ENCODE measurements around the gene CSN2.
"Not testable (repeated sequence)": the region's sequence is repeated elsewhere in the genome, so short reads cannot be mapped to it uniquely, and the experiment has no call there.

The CSN2 gene, protein sequence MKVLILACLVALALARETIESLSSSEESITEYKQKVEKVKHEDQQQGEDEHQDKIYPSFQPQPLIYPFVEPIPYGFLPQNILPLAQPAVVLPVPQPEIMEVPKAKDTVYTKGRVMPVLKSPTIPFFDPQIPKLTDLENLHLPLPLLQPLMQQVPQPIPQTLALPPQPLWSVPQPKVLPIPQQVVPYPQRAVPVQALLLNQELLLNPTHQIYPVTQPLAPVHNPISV

DNA sequence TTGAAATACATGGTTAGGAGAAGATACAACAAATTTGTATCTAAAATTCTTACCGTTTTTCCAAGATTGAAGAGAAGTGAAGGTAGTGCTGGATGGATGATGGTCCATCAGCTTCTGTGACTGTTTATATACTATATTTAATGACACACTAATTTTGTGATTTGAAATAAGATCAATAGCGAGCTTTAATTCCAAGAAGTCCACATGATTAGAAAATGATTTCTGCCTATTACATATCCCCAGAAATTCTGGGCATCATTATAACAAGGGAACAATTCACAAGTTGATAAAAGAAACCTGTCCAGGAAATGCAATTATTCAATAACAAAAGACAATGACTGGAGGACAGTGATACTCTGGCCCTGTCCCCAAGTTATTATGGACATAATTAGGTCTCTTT, at the start of gene CSN2:
Gene CSN2, minus strand, starts transcription at position 101 of the 400 bp plus-strand sequence. CDS start 4,733 bp downstream, outside the sequence.
- no peak for DNase-seq (ENCODE audit: low read depth)

DNA sequence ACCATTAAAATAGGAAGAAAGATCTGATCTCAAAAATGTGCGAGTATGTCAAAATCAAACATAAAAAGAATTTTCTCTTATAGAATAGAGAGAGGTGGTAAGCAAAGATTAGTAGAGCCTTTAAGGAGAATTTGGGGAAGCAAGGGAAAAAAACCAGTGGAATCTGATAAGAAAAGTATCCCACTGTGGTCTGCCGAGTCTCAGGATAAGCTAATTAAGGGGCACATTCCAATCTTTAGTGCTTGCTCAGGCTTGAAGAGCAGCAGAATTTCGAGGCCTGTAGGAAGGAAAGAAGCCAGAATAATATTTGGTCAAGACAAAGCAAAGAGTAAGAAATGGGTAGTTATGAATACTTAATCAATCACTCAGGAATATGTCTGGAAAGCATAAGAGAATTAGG, 43.2 kb upstream of the CSN2 start:
- no peak for DNase-seq (ENCODE audit: low read depth)

DNA sequence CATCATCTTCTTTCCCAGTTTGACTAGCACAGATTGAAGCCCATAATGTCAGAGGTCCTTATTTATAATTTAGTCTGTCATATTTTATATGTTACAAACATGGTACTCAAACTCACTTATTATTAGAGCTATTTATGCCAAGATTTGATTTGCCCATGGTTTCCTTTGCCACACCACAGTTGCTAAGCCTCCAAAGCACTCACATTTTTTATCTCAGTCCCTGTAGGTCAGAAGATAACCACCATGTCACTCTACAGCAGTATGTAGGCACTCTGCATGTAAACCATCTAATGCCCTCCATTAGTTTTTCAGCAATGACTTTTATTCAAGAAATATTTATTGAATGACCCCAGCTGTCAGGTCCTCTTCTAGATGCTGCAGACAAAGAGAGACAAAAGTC, 37.0 kb upstream of the CSN2 start:
- DNase-seq (ENCODE audit: low read depth) = no peak

DNA sequence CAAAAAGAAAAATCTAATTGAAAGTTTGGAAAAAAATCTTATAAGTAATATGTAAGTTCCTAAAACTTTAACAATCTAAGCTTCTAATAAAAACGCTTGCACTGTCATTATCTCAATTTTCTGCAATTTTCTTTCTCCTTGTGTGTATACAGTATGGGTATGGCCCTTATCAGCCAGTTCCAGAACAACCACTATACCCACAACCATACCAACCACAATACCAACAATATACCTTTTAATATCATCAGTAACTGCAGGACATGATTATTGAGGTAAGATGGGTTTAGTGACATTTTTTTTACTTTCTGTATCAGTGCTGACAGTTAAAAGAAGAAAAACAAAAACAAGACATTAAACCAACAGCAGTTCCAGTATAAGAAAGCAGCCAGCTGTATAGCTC, 35.2 kb upstream of the CSN2 start:
- no peak for DNase-seq (ENCODE audit: low read depth)

DNA sequence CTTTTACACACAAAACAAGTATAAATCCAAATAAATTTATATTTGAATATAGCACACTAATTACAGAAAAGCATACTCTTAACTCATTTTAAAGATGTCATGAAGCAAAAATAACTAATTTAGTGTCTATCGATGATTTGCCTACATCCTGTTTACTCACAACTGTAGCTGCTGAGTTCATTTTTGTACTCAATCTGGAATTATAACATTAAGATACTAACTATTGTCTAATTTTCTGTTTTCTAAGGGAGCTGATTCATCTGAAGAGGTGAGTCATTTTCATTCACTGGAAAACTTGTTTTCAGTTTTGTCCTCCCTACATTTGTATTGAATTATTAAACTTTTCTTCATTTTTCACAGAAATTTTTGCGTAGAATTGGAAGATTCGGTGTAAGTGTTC, 33.9 kb upstream of the CSN2 start:
- DNase-seq (ENCODE audit: low read depth) = no peak

DNA sequence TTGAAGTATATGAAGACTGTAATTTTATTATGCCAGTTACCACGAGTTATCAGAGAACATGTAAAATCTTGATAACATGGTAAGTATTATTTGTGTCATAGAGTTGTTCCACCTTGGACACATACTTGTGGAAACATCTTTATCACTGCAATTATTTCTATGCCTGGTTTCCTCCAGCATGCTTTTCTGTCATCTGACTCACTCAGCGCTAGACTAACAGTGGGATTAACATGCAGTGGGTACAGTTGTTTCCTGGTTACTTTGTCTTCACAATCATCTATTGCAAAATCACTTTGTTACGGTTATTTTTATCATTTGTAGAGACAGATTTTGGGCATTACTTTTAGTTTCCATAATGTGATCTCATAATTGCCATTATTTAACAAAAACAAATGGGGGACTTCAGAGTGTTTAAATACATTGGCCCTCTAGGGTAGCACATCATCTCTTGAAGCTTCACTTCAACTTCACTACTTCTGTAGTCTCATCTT, 30.0 kb upstream of the CSN2 start, which contains the start of gene STATH:
Gene STATH, plus strand, starts transcription at position 441 of the 491 bp plus-strand sequence. CDS start 2,472 bp downstream, outside the sequence.
- DNase-seq (ENCODE audit: low read depth) = no peak

DNA sequence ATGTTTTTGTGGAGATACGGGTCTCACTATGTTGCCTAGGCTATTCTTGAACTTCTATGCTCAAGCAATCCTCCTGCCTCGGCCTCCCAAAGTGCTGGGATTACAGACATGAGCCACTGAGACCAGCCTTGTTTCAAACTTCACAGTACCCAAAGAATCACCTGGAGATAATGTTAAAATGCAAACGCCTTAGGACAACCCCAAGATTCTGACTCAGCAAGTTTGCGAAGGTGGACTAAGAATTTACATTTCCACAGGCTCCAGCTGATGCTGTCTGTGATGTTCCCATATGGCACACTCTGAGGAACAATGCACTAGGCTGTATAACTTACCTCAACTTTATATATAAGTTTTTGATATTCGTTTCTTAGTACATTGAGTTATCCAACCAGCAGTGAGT, 29.3 kb upstream of the CSN2 start:
- DNase-seq (ENCODE audit: low read depth) = no peak

DNA sequence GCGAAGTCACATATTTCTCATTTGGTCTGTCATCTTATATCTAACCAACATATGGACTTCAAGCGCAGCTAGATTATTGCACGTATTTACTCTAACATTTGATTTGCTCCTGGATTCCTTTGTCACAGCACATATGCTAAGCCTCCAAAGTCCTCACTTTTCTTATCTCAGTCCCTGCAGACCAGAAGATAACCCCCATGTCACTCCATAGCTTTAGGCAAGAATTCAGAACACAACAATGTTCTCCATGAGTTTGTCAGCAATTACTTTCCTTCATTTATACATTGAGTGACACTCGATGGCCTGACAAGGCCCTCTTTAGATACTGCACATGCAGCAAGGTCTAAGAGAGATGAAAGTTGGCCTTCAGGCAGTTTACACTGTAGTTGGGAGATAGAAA, 25.5 kb upstream of the CSN2 start:
- no peak for DNase-seq (ENCODE audit: low read depth)

DNA sequence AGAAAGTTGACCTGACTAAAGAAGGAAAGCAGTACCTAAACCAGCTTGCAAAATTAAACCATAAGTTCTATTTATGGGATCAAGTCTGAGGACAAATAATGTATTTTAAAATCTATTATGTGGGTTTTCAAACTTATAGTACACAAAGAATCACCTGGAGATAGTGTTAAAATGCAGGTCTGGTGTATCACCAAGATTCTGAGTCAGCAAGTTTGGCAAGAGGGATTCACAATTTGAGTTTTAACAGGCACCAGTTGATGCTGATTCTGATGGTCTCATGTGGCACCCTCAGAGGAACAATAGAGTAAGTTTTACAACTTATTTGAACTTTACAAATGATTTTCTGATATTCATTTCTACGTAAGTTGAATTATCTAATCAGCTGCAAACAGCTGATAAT, 21.1 kb upstream of the CSN2 start:
- DNase-seq (ENCODE audit: low read depth) = no peak

DNA sequence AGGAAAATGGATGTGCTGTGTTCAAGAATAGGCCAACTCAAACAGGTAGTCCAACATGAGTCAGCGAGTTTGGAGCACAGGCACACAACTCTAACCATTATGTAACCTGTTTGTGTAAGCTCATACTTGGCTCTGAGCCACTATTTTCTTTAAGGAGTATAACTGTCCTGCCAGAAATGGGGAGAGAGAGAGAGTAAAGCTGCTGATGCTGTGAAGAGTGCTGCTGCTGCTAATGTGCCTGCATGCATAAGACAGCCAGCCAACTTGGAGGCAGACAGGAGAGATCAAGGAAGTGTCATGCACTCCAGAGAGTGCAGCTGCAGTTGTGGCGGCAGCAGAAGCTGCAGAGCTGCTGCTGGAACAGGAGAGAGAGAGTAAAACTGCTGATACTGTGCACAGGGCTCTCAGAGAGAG, 18.5 kb upstream of the CSN2 start:
- DNase-seq (ENCODE audit: low read depth) = no peak

DNA sequence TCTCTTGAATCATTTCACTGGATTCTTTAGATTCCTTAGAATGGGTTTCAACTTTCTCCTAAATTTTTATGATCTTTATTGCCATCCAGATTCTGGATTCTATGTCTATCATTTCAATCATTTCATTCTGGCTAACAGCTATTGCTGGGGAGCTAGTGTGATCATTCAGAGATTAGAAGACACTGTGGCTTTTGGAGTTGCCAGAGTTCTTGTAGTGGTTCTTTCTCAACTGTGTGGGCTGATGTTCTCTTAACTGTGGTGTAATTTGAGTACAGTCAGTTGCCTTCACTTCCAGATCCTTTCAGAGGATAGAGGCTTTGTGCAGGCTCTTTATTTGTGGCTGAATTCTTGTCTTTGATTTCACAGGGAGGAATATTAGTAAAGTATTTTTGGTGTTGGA, 12.1 kb upstream of the CSN2 start:
- DNase-seq (ENCODE audit: low read depth) = no peak

DNA sequence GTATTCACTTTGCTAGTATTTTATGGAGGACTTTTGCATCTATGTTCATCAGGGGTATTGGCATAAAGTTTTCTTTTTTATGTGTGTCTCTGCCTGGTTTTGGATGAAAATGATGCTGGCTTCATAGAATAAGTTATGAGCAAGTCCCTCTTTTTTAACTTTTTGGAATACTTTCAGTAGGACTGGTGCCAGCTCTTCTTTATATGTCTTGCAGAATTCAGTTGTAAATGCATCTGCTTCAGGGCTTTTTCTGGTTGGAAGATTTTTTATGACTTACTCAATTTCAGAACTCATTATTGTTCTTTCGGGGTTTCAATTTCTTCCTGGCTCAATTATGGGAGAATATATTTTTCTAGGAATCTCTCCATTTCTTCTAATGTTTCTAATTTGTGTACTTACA, 9.1 kb upstream of the CSN2 start:
- no peak for DNase-seq (ENCODE audit: low read depth)

DNA sequence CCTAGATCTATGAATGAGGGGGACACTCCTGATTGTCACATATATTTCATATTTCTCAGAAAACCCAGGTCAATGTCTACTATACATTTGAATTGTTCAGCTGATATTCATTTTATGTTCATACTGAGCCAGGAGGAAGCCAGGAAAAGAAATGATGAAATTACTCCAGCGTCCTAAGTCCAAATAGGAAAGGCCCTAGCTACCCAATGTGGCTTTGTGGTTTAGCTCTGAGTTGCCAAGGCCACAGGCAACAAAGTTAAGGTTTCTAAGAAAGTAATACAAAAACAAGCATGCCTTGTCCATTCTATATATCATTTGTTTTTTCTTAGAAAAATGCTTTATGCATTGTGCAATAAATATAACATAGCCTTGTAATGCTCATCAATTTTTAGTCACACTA, 4.5 kb upstream of the CSN2 start:
- no peak for DNase-seq (ENCODE audit: low read depth)

DNA sequence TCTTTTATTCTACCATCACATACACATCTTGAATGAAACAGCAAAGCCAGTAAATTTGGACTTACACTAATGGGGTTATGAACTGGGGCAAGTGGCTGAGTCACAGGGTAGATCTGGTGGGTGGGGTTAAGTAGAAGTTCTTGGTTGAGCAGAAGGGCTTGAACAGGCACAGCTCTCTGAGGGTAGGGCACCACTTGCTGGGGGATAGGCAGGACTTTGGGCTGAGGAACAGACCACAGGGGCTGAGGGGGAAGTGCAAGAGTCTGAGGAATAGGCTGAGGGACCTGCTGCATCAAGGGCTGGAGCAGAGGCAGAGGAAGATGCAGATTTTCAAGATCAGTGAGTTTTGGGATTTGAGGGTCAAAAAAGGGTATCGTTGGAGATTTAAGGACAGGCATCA, 8.3 kb downstream of the CSN2 start:
- DNase-seq (ENCODE audit: low read depth) = no peak

DNA sequence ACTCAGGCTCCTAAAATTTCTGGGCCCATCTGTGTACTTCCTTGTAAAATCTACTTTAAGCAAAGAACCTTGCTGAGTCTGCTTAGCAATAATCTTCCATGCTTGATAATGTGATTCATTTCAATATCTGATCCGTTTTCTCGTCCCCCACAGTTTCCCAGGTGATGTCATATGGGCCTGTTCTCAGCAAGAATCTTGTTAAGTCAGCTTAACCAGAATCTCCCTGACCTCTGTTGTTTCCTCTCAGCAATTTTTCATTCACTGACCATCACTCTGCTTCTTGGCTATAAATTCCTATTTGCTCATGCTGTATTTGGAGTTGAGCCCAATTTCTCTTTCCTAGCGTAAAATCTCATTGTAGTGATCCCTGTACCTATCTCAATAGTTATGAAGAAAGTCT, 13.9 kb downstream of the CSN2 start:
- DNase-seq (ENCODE audit: low read depth) = no peak

DNA sequence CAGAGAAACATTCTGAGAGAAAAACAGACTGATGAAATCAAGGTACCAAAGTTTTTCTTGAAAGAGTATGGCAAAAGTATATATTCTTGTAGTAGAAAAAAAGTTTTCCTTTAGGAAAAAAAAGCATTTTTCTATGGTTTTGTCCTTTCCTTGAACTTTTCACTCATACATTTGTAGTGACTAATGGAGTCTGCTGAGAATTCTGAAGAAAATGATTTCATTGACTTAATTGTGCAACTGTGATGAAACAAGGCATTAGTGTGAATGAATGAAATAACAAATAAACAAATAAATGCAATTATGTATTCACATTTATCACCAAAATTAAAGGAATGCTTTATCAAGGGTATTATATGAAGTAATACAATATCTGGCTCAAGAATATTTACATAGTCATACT, 29.0 kb downstream of the CSN2 start:
- no peak for DNase-seq (ENCODE audit: low read depth)

DNA sequence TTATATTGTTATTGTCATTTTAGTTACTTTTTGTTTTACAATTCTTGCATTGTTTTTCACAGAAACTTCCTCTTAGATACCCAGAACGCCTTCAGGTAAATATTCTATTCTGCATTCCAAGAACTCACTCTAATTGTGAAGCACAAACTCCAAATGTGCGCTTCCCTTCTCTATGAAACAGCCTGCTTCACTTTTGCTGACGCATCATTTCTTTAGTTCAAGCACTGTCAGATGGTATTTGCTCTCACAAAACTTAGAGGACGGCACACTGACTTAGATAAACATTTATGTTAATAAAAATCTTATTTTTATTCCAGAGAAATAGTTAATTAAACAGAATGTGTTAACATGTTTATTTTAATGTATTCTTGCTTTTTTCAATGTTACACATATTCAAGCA, 31.4 kb downstream of the CSN2 start:
- no peak for DNase-seq (ENCODE audit: low read depth)

DNA sequence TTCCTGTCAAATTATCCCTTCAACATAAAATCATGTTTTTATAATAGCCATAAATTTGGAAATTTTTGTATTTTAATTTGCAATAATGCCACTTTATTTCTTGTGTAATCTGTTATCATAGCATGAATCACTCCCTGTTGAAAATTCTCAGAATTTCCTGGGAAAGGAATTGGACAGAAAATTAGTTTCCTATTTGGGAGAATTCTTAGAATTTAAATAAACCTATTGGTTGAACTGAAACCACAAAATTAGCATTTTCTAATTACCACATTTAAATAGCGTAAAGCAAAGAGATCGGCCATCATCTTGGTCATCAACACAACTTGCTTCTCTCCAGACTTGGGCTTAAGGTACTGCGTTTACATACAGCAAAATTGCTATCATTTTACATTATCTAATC, 34.8 kb downstream of the CSN2 start, which contains the start of gene CSN1S1:
Gene CSN1S1, plus strand, starts transcription at position 301 of the 400 bp plus-strand sequence. CDS start 1,488 bp downstream, outside the sequence.
- DNase-seq (ENCODE audit: low read depth) = no peak

DNA sequence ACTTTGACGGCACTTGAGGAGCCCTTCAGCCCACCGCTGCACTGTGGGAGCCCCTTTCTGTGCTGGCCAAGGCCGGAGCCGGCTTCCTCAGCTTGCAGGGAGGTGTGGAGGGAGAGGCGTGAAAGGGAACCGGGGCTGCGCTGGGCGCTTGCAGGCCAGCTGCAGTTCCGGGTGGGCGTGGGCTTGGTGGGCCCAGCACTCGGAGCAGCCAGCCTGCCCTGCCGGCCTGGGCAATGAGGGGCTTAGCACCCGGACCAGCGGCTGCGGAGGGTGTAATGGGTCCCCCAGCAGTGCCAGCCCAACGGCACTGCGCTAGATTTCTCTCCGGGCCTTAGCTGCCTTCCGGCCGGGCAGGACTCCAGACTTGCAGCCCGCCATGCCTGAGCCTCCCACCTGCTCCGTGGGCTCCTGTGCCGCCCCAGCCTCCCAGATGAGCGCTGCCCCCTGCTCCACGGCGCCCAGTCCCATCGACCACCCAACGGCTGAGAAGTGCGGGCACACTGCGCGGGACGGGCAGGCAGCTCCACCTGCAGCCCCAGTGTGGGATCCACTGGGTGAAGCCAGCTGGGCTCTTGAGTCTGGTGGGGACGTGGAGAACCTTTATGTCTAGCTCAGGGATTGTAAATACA, 41.6 kb downstream of the CSN2 start:
- DNase-seq (ENCODE audit: low read depth) = not testable (repeated sequence)

DNA sequence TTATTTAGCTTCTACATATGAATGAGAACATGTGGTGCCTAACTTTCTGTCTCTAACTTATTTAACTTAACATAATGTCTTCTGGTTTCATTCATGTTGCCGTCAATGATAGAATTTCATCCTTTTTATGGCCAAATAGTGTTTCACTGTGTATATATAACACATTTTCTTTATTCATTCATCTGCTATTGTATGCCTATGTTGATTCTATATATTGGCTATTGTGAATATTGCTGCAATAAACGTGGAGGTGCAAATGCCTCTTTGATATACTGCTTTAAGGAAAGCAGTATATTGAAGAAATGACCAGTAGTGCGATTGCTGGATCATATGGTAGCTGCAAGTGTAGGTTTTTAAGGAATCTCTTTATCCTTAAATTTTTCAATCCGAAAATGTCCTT, 44.7 kb downstream of the CSN2 start:
- no peak for DNase-seq (ENCODE audit: low read depth)

DNA sequence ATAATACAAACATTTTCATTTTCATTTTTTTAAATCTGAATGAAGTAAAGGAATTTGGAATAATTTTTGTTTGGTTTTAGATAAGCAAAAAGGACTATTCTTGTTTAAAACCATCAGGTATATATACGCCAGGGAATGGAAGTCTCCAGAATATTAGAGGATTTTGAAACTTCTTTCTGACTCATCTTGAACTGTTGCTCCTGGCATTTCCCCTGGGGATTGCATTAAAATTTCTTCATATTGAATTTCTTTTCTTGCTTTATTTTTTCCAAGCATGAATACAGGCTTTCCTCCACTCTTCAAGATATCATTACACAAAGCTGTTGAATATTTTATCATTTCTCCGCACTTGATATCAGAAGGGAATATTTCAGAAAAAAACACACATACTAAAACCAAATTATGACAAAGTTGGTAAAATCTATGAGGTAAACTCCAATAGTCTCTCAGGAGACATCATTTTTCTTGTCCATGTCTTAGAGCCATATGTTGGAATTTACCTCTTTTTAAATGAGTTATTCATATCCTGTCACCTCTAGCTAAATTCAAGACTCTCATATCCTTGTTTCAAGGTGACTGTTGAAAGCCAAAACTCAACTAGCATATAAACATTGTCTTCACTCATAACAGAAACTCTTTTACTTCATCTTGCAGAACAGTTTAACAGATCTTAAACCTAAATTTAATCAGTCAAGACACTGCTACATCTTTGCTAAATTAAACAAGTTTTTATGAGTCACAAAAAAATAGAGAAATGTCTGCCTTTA, 55.3 kb downstream of the CSN2 start:
- no peak for DNase-seq (ENCODE audit: low read depth)

DNA sequence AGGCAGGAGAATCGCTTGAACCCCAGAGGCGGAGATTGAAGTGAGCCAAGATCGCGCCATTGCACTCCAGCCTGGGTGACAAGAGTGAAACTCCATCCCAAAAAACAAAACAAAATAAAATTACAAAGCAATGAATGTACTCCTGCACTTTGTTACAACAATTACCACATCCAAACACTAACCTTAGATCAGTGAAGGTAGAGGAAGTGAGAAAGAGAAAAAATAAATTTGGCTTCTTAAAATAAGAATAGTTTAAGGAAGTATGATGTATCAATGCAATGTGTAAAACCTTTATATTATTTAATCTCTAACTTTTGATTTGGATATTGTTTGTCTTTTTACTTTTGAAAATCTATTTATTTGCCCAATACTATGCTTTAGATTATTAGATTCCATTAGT, 56.3 kb downstream of the CSN2 start:
- no peak for DNase-seq (ENCODE audit: low read depth)

DNA sequence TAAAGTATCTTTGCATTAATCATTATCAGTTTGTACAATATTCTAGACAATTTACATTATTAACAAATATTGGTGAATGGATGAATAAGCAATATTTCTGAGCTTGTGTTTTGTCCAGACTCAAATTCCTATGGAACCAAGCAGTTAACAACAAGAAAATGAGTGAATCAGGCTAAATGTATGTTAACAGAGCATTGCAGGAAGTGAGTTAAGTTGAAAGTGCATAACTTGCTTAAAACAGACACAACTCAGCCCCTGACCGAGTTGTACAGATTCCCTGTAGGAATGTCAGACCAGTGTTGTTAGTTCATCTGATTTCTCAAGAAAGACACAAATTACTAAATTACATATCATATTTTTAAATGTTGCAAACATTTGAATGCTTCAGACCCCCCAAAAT, 58.4 kb downstream of the CSN2 start:
- no peak for DNase-seq (ENCODE audit: low read depth)
